HepG2 (cell line): ENCODE results near the gene HLCS. TPM values are rescaled to one million over a fixed set of nuclear protein-coding genes. Genes with fewer than 3 reads are reported as not detected.

Experiments used
- MED1 ChIP-seq: sonication (generic); formaldehyde crosslinking; IDR thresholded peaks from 2 replicates; pipeline ENCODE4 v1.4.0; 2020; ENCODE audit warnings: missing genetic modification reagents
- MXI1 ChIP-seq: IDR thresholded peaks from 3 replicates; pipeline ENCODE4 v1.6.1; 2012; ENCODE audit warnings: low read depth, low read length, inconsistent platforms, borderline replicate concordance
- SP4 ChIP-seq: sonication (generic); formaldehyde crosslinking; IDR thresholded peaks from 2 replicates; pipeline ENCODE4 v1.8.1; 2023; ENCODE audit warnings: mild to moderate bottlenecking, missing genetic modification reagents
- YY1 ChIP-seq: IDR thresholded peaks from 2 replicates; pipeline ENCODE4 v1.6.1; 2011; ENCODE audit warnings: low read length, low read depth, moderate library complexity, mild to moderate bottlenecking; ENCODE audit not compliant: insufficient read depth, insufficient replicate concordance
- ZNF354B ChIP-seq: sonication (generic); formaldehyde crosslinking; IDR thresholded peaks from 2 replicates; pipeline ENCODE4 v1.8.0; 2022; ENCODE audit warnings: mild to moderate bottlenecking, missing genetic modification reagents
- polyA plus RNA-seq, 8 experiments: library from polyadenylated mRNA; depleted of rRNA in 3 of 8; stranded (reverse) in 7 of 8; unstranded in 1 of 8; fragments of >200 nt; fragmentation: Illumina TruSeq in 4 of 8; extraction: Trizol in 4 of 8; gene quantifications; 2 replicates each; pipeline versions ENCODE4 v1.2.1 to v1.2.3, GENCODE V29; 2011 to 2016; ENCODE audit warnings: low read depth in 4 of 8, missing spikeins in 1 of 8, mixed read lengths in 1 of 8; ENCODE audit not compliant: insufficient read depth in 1 of 8
- total RNA-seq, 5 experiments: library from RNA; depleted of rRNA; stranded (reverse); fragments of >200 nt; fragmentation: Illumina TruSeq; extraction: Trizol; gene quantifications; 2 replicates each; pipeline ENCODE4 v1.2.3, GENCODE V29; 2016; ENCODE audit warnings: low read depth in 1 of 5
- TF ChIP-seq, protein P1 (sequence below): sonication (generic); formaldehyde crosslinking; IDR thresholded peaks from 2 replicates; pipeline ENCODE4 v1.5.1; 2020; ENCODE audit warnings: mild to moderate bottlenecking, missing genetic modification reagents
- TF ChIP-seq, protein P2 (sequence below): sonication (generic); formaldehyde crosslinking; IDR thresholded peaks from 2 replicates; pipeline ENCODE4 v1.5.1; 2020; ENCODE audit warnings: mild to moderate bottlenecking, moderate library complexity, missing genetic modification reagents
- TF ChIP-seq, protein P3 (sequence below): sonication (generic); formaldehyde crosslinking; conservative IDR thresholded peaks from 2 replicates; pipeline ENCODE4 v1.4.0; 2020; ENCODE audit warnings: mild to moderate bottlenecking, missing genetic modification reagents, moderate library complexity
- TF ChIP-seq, protein P4 (sequence below): sonication (generic); formaldehyde crosslinking; IDR thresholded peaks from 2 replicates; pipeline ENCODE4 v1.8.1; 2023; ENCODE audit warnings: missing genetic modification reagents, inconsistent platforms, borderline replicate concordance
- TF ChIP-seq, protein P5 (sequence below): sonication (generic); formaldehyde crosslinking; IDR thresholded peaks from 2 replicates; pipeline ENCODE4 v1.5.1; 2020; ENCODE audit warnings: mild to moderate bottlenecking, missing genetic modification reagents, moderate library complexity
- TF ChIP-seq, protein P6 (sequence below): sonication (generic); formaldehyde crosslinking; IDR thresholded peaks from 2 replicates; pipeline ENCODE4 v1.4.0; 2020; ENCODE audit warnings: missing genetic modification reagents

The HLCS gene
- total and polyA plus RNA-seq, 2 of the 13 experiments (the other 11 are each of a cell fraction or from before 2014, with no cell fraction given) = 7.9 to 12.3 TPM

DNA sequence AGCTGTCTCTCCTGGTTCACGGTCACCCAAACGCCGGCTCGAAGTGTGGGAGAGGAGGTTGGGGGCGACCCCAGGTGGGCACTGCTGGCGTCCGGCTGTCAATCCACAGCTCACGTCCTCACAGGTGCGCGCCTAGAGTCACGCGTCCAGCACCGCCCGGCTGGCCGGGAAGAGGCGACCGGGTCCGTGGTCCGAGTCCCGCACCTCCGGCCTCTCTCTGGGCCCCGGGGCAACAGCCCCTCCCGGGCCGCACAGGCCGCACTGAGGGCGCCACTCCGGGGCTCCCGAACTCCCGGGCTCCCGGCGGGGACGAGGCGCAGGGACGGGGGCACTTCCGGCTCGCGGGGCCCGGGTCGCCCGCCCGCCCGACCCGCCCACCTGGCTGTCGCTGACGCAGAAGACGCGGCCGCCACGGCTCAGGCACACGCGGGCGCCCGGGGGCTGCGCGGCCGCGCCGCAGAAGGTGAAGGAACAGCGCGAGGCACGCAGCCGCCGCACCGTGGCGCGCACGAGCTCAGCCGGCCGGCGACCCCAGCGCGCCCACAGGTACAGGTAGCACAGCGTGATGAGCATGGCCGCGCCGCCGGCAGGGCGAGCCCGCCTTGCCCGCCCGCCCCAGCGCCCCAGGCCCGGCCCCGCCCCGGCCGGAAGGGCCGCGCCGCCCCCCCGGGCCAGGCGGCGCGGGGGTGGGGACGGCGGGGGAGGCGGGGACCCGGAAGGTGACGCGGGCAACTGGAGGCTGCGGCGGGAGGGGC, at the start of gene HLCS (continued):
- TF ChIP-seq, protein P1, sequence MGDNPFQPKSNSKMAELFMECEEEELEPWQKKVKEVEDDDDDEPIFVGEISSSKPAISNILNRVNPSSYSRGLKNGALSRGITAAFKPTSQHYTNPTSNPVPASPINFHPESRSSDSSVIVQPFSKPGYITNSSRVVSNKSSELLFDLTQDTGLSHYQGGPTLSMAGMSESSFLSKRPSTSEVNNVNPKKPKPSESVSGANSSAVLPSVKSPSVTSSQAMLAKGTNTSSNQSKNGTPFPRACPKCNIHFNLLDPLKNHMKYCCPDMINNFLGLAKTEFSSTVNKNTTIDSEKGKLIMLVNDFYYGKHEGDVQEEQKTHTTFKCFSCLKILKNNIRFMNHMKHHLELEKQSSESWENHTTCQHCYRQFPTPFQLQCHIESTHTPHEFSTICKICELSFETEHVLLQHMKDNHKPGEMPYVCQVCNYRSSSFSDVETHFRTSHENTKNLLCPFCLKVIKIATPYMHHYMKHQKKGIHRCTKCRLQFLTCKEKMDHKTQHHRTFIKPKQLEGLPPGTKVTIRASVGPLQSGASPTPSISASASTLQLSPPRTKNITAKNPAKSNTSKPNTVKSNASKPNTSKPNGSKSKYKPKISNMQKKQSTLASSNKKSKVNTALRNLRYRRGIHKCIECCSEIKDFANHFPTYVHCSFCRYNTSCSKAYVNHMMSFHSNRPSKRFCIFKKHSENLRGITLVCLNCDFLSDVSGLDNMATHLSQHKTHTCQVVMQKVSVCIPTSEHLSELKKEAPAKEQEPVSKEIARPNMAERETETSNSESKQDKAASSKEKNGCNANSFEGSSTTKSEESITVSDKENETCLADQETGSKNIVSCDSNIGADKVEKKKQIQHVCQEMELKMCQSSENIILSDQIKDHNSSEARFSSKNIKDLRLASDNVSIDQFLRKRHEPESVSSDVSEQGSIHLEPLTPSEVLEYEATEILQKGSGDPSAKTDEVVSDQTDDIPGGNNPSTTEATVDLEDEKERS (CRISPR knock-in tag) = 0 out of 2 replicates have a peak, but pooled peaks have one; percentile 20
- peak; percentile 41; the same call in 1 of the 2 replicates for TF ChIP-seq MED1 (CRISPR knock-in tag)
- TF ChIP-seq, protein P2, sequence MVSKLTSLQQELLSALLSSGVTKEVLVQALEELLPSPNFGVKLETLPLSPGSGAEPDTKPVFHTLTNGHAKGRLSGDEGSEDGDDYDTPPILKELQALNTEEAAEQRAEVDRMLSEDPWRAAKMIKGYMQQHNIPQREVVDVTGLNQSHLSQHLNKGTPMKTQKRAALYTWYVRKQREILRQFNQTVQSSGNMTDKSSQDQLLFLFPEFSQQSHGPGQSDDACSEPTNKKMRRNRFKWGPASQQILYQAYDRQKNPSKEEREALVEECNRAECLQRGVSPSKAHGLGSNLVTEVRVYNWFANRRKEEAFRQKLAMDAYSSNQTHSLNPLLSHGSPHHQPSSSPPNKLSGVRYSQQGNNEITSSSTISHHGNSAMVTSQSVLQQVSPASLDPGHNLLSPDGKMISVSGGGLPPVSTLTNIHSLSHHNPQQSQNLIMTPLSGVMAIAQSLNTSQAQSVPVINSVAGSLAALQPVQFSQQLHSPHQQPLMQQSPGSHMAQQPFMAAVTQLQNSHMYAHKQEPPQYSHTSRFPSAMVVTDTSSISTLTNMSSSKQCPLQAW (CRISPR knock-in tag) = 0 out of 2 replicates have a peak, but pooled peaks have one; percentile 39
- TF ChIP-seq, protein P3, sequence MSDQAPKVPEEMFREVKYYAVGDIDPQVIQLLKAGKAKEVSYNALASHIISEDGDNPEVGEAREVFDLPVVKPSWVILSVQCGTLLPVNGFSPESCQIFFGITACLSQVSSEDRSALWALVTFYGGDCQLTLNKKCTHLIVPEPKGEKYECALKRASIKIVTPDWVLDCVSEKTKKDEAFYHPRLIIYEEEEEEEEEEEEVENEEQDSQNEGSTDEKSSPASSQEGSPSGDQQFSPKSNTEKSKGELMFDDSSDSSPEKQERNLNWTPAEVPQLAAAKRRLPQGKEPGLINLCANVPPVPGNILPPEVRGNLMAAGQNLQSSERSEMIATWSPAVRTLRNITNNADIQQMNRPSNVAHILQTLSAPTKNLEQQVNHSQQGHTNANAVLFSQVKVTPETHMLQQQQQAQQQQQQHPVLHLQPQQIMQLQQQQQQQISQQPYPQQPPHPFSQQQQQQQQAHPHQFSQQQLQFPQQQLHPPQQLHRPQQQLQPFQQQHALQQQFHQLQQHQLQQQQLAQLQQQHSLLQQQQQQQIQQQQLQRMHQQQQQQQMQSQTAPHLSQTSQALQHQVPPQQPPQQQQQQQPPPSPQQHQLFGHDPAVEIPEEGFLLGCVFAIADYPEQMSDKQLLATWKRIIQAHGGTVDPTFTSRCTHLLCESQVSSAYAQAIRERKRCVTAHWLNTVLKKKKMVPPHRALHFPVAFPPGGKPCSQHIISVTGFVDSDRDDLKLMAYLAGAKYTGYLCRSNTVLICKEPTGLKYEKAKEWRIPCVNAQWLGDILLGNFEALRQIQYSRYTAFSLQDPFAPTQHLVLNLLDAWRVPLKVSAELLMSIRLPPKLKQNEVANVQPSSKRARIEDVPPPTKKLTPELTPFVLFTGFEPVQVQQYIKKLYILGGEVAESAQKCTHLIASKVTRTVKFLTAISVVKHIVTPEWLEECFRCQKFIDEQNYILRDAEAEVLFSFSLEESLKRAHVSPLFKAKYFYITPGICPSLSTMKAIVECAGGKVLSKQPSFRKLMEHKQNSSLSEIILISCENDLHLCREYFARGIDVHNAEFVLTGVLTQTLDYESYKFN = 0 out of 2 replicates have a peak, but pooled peaks have one; percentile 24
- 0 out of 2 replicates have a peak, but pooled peaks have one; percentile 41 for TF ChIP-seq SP4 (CRISPR knock-in tag)
- TF ChIP-seq YY1 = peak; percentile 72
- TF ChIP-seq, protein P4, sequence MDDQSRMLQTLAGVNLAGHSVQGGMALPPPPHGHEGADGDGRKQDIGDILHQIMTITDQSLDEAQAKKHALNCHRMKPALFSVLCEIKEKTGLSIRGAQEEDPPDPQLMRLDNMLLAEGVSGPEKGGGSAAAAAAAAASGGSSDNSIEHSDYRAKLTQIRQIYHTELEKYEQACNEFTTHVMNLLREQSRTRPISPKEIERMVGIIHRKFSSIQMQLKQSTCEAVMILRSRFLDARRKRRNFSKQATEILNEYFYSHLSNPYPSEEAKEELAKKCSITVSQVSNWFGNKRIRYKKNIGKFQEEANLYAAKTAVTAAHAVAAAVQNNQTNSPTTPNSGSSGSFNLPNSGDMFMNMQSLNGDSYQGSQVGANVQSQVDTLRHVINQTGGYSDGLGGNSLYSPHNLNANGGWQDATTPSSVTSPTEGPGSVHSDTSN (CRISPR knock-in tag) = no peak
- TF ChIP-seq MXI1 = peak; percentile 45; the same call in 1 of the 3 replicates
- no peak for TF ChIP-seq ZNF354B (CRISPR knock-in tag)
- TF ChIP-seq, protein P5, sequence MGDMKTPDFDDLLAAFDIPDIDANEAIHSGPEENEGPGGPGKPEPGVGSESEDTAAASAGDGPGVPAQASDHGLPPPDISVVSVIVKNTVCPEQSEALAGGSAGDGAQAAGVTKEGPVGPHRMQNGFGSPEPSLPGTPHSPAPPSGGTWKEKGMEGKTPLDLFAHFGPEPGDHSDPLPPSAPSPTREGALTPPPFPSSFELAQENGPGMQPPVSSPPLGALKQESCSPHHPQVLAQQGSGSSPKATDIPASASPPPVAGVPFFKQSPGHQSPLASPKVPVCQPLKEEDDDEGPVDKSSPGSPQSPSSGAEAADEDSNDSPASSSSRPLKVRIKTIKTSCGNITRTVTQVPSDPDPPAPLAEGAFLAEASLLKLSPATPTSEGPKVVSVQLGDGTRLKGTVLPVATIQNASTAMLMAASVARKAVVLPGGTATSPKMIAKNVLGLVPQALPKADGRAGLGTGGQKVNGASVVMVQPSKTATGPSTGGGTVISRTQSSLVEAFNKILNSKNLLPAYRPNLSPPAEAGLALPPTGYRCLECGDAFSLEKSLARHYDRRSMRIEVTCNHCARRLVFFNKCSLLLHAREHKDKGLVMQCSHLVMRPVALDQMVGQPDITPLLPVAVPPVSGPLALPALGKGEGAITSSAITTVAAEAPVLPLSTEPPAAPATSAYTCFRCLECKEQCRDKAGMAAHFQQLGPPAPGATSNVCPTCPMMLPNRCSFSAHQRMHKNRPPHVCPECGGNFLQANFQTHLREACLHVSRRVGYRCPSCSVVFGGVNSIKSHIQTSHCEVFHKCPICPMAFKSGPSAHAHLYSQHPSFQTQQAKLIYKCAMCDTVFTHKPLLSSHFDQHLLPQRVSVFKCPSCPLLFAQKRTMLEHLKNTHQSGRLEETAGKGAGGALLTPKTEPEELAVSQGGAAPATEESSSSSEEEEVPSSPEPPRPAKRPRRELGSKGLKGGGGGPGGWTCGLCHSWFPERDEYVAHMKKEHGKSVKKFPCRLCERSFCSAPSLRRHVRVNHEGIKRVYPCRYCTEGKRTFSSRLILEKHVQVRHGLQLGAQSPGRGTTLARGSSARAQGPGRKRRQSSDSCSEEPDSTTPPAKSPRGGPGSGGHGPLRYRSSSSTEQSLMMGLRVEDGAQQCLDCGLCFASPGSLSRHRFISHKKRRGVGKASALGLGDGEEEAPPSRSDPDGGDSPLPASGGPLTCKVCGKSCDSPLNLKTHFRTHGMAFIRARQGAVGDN (CRISPR knock-in tag) = peak; percentile 84
- TF ChIP-seq, protein P6, sequence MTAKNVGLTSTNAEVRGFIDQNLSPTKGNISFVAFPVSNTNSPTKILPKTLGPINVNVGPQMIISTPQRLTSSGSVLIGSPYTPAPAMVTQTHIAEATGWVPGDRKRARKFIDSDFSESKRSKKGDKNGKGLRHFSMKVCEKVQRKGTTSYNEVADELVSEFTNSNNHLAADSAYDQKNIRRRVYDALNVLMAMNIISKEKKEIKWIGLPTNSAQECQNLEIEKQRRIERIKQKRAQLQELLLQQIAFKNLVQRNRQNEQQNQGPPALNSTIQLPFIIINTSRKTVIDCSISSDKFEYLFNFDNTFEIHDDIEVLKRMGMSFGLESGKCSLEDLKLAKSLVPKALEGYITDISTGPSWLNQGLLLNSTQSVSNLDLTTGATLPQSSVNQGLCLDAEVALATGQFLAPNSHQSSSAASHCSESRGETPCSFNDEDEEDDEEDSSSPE (CRISPR knock-in tag) = no peak
